HG03135 (cell line): Measurements from ENCODE around the gene KEAP1.

Experiments
- ATAC-seq: cut with Tn5 transposase; IDR thresholded peaks from one replicate; pipeline ENCODE4 v1.9.1; 2021; ENCODE audit warnings: mild to moderate bottlenecking, moderate library complexity; ENCODE audit not compliant: unreplicated experiment

KEAP1 gene

GRCh38 chr19:10452726-10453618 is 50.2 kb downstream of the KEAP1 start:
- ATAC-seq, result no peak

- ATAC-seq, result no peak
These were observed 52.1 kb downstream of the KEAP1 start for GRCh38 chr19:10450853-10451609.

- no peak for ATAC-seq
These were observed 52.8 kb downstream of the KEAP1 start for GRCh38 chr19:10450191-10450852.

GRCh38 chr19:10449037-10449436 is 54.1 kb downstream of the KEAP1 start:
- ATAC-seq, result no peak

GRCh38 chr19:10442698-10443097 is 60.5 kb downstream of the KEAP1 start:
- no peak for ATAC-seq

GRCh38 chr19:10439588-10439987 is 63.6 kb downstream of the KEAP1 start:
- ATAC-seq, result no peak
